NB4 (cell line): ENCODE data around the gene TASP1.

Experiments used
- MYC ChIP-seq: IDR thresholded peaks from 2 replicates; pipeline ENCODE4 v1.6.1; 2011; ENCODE audit warnings: low read depth, low read length
- TF ChIP-seq, protein P1 (sequence below): IDR thresholded peaks from one replicate; pipeline ENCODE4 v1.5.1; 2012; ENCODE audit warnings: low read depth, low read length

DNA sequence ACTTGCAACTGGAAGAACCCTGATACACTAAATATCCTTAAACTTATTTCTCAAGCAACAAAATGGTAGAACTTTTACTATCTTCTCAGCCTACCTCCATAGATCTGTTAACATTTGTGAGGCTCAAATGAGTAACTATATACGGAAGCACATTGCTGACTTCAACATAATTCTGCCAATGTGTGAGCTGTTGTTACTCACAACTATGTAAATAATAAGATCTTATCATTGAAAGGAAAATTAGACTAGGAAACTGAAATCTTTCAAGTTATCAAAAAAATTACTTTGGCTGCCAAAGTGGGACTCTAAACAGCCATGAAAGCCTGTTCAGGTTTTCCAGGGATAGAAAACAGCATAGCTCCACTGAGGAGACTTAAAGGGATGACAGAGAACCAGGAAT is 40.2 kb upstream of the TASP1 start:
- TF ChIP-seq, protein P1, sequence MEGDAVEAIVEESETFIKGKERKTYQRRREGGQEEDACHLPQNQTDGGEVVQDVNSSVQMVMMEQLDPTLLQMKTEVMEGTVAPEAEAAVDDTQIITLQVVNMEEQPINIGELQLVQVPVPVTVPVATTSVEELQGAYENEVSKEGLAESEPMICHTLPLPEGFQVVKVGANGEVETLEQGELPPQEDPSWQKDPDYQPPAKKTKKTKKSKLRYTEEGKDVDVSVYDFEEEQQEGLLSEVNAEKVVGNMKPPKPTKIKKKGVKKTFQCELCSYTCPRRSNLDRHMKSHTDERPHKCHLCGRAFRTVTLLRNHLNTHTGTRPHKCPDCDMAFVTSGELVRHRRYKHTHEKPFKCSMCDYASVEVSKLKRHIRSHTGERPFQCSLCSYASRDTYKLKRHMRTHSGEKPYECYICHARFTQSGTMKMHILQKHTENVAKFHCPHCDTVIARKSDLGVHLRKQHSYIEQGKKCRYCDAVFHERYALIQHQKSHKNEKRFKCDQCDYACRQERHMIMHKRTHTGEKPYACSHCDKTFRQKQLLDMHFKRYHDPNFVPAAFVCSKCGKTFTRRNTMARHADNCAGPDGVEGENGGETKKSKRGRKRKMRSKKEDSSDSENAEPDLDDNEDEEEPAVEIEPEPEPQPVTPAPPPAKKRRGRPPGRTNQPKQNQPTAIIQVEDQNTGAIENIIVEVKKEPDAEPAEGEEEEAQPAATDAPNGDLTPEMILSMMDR = no peak
- no peak for TF ChIP-seq MYC
